H1 (cell line): ENCODE data around the gene AASDHPPT. TPM values are rescaled to one million over a fixed set of nuclear protein-coding genes. Genes with fewer than 3 reads are reported as not detected.

Experiments used
- CBX8 ChIP-seq: fragments of 300-800, 300-1000 bp; sonication (generic); IDR thresholded peaks from 2 replicates; pipeline ENCODE4 v1.7.1; 2016; ENCODE audit warnings: low read depth, low read length, borderline replicate concordance
- HDAC2 ChIP-seq, 2 experiments: fragments of 300-600 bp in 1 of 2; sonication (generic) in 1 of 2; IDR thresholded peaks; 2 replicates each; pipeline ENCODE4 v1.6.1; 2011 to 2012; ENCODE audit warnings: low read depth in 2 of 2, low read length in 2 of 2, mild to moderate bottlenecking in 2 of 2, moderate library complexity in 2 of 2, borderline replicate concordance in 1 of 2, inconsistent platforms in 1 of 2
- HDAC6 ChIP-seq: IDR thresholded peaks from one replicate; pipeline ENCODE4 v1.7.1; 2012; ENCODE audit warnings: low read depth, mild to moderate bottlenecking, inconsistent platforms, low read length, moderate library complexity
- KDM5A ChIP-seq: fragments of 200-600 bp; IDR thresholded peaks from 2 replicates; pipeline ENCODE4 v1.7.1; 2012; ENCODE audit warnings: mild to moderate bottlenecking, low read length, inconsistent platforms, mixed read lengths
- RNF2 ChIP-seq: fragments of 200-900, 300-1000 bp; sonication (generic); IDR thresholded peaks from 2 replicates; pipeline ENCODE4 v1.7.1; 2016; ENCODE audit warnings: borderline replicate concordance, low read depth, mild to moderate bottlenecking, antibody characterized with exemption, low read length; ENCODE audit not compliant: poor library complexity, severe bottlenecking; ENCODE audit errors: missing control alignments
- SIX5 ChIP-seq: IDR thresholded peaks from 2 replicates; pipeline ENCODE4 v1.6.1; 2011; ENCODE audit warnings: mild to moderate bottlenecking, low read depth, low read length
- TEAD4 ChIP-seq: IDR thresholded peaks from 2 replicates; pipeline ENCODE4 v1.6.1; 2012; ENCODE audit warnings: low read depth, low read length, inconsistent platforms, mixed read lengths
- polyA plus RNA-seq, 7 experiments: library from polyadenylated mRNA; depleted of rRNA in 3 of 7; stranded (reverse) in 5 of 7; unstranded in 2 of 7; fragments of >200 nt in 5 of 7; fragments of 200-250 nt in 2 of 7; gene quantifications; 1 replicate in 5 of 7; 2 replicates in 1 of 7; 4 replicates in 1 of 7; pipeline versions ENCODE4 v1.2.1 to v1.2.3, GENCODE V29; 2011 to 2013; ENCODE audit warnings: missing spikeins in 2 of 7, mixed read lengths in 2 of 7
- total RNA-seq: library from RNA; stranded (reverse); fragmentation: NEBNext Ultra II Directional; extraction: Animal tissue kit (Norgen Biotek cat#: 25700); gene quantifications from 2 replicates; pipeline ENCODE4 v1.2.1, GENCODE V29; 2021

Gene AASDHPPT
- total and polyA plus RNA-seq, 2 of the 8 experiments (the other 6 are each of a cell fraction or from before 2014, with no cell fraction given), result 15.7 to 42.2 TPM

- no peak for TF ChIP-seq KDM5A
- TF ChIP-seq SIX5, result no peak
- TF ChIP-seq CBX8, result no peak
- no peak for TF ChIP-seq HDAC2 (IDR thresholded peaks at IDR 0.05; ENCODE audit: borderline replicate concordance in 1 of 2, low read depth in 2 of 2, low read length in 2 of 2)
- TF ChIP-seq RNF2, result no peak
- TF ChIP-seq HDAC6, result no peak
- TF ChIP-seq TEAD4, result no peak
Measured at GRCh38 chr11:106030609-106031008, 46.9 kb upstream of the AASDHPPT start (continued).
